HEK293 (cell line): ENCODE measurements around the gene UBE4A.

Experiments
- BCL11B ChIP-seq: fragments of 450-650 bp; formaldehyde crosslinking; IDR thresholded peaks from 2 replicates; pipeline ENCODE4 v1.5.1; 2016; ENCODE audit warnings: low read depth, missing biosample characterization, missing genetic modification characterization
- GFI1B ChIP-seq: fragments of 450-650 bp; formaldehyde crosslinking; IDR thresholded peaks from 2 replicates; pipeline ENCODE4 v1.5.1; 2016; ENCODE audit warnings: missing biosample characterization, missing genetic modification characterization
- HOXA7 ChIP-seq: sonication (generic); formaldehyde crosslinking; IDR thresholded peaks from 2 replicates; pipeline ENCODE4 v1.8.1; 2022; ENCODE audit warnings: missing genetic modification reagents, borderline replicate concordance
- KLF10 ChIP-seq: fragments of 450-650 bp; IDR thresholded peaks from 2 replicates; pipeline ENCODE4 v1.5.1; 2018; ENCODE audit warnings: missing biosample characterization, mild to moderate bottlenecking, missing genetic modification characterization
- MEIS1 ChIP-seq: sonication (generic); formaldehyde crosslinking; IDR thresholded peaks from 2 replicates; pipeline ENCODE4 v1.8.1; 2022; ENCODE audit warnings: missing genetic modification reagents, mild to moderate bottlenecking, borderline replicate concordance
- PBX3 ChIP-seq: sonication (generic); formaldehyde crosslinking; IDR thresholded peaks from 2 replicates; pipeline ENCODE4 v1.8.1; 2022; ENCODE audit warnings: mild to moderate bottlenecking, moderate library complexity, missing genetic modification reagents
- RBAK ChIP-seq: fragments of 450-650 bp; formaldehyde crosslinking; IDR thresholded peaks from 2 replicates; pipeline ENCODE4 v1.5.1; 2016; ENCODE audit warnings: missing biosample characterization, missing genetic modification characterization
- SP2 ChIP-seq: fragments of 450-650 bp; formaldehyde crosslinking; IDR thresholded peaks from 2 replicates; pipeline ENCODE4 v1.5.1; 2016; ENCODE audit warnings: missing biosample characterization, missing genetic modification characterization
- TCF7L2 ChIP-seq: IDR thresholded peaks from 2 replicates; pipeline ENCODE4 v1.6.1; 2011; ENCODE audit warnings: low read depth, mild to moderate bottlenecking, inconsistent platforms, low read length, moderate library complexity, borderline replicate concordance
- ZNF121 ChIP-seq: fragments of 450-650 bp; formaldehyde crosslinking; IDR thresholded peaks from 2 replicates; pipeline ENCODE4 v1.5.1; 2016; ENCODE audit warnings: missing biosample characterization, missing genetic modification characterization
- ZNF146 ChIP-seq: fragments of 450-650 bp; formaldehyde crosslinking; IDR thresholded peaks from 2 replicates; pipeline ENCODE4 v1.5.1; 2016; ENCODE audit warnings: missing biosample characterization, missing genetic modification characterization
- ZNF148 ChIP-seq: fragments of 450-650 bp; formaldehyde crosslinking; IDR thresholded peaks from 2 replicates; pipeline ENCODE4 v1.5.0; 2017; ENCODE audit warnings: missing biosample characterization, missing genetic modification characterization, borderline replicate concordance
- ZNF169 ChIP-seq: fragments of 450-650 bp; formaldehyde crosslinking; IDR thresholded peaks from 2 replicates; pipeline ENCODE4 v1.5.1; 2016; ENCODE audit warnings: missing biosample characterization, missing genetic modification characterization
- ZNF175 ChIP-seq: fragments of 450-650 bp; formaldehyde crosslinking; IDR thresholded peaks from 2 replicates; pipeline ENCODE4 v1.5.1; 2016; ENCODE audit warnings: missing biosample characterization, missing genetic modification characterization
- ZNF26 ChIP-seq: fragments of 450-650 bp; formaldehyde crosslinking; IDR thresholded peaks from 2 replicates; pipeline ENCODE4 v1.5.1; 2016; ENCODE audit warnings: missing biosample characterization, missing genetic modification characterization
- ZNF280C ChIP-seq: fragments of 450-650 bp; formaldehyde crosslinking; IDR thresholded peaks from 2 replicates; pipeline ENCODE4 v1.5.1; 2016; ENCODE audit warnings: missing biosample characterization, missing genetic modification characterization
- ZNF311 ChIP-seq: fragments of 450-650 bp; formaldehyde crosslinking; IDR thresholded peaks from 2 replicates; pipeline ENCODE4 v1.5.1; 2017; ENCODE audit warnings: missing biosample characterization, missing genetic modification characterization, borderline replicate concordance
- ZNF350 ChIP-seq: fragments of 450-650 bp; formaldehyde crosslinking; IDR thresholded peaks from 2 replicates; pipeline ENCODE4 v1.5.0; 2017; ENCODE audit warnings: missing biosample characterization, mild to moderate bottlenecking, missing genetic modification characterization
- ZNF354C ChIP-seq: fragments of 450-650 bp; formaldehyde crosslinking; IDR thresholded peaks from 2 replicates; pipeline ENCODE4 v1.5.1; 2016; ENCODE audit warnings: missing biosample characterization, missing genetic modification characterization, low read depth, borderline replicate concordance
- ZNF366 ChIP-seq: fragments of 450-650 bp; formaldehyde crosslinking; conservative IDR thresholded peaks from 2 replicates; pipeline ENCODE4 v1.5.1; 2016; ENCODE audit warnings: missing biosample characterization, missing genetic modification characterization
- ZNF394 ChIP-seq: fragments of 450-650 bp; formaldehyde crosslinking; IDR thresholded peaks from 2 replicates; pipeline ENCODE4 v1.5.1; 2016; ENCODE audit warnings: missing biosample characterization, missing genetic modification characterization, mild to moderate bottlenecking, moderate library complexity, borderline replicate concordance
- ZNF398 ChIP-seq: fragments of 450-650 bp; formaldehyde crosslinking; IDR thresholded peaks from 2 replicates; pipeline ENCODE4 v1.5.1; 2017; ENCODE audit warnings: missing biosample characterization, missing genetic modification characterization
- ZNF404 ChIP-seq: fragments of 450-650 bp; formaldehyde crosslinking; IDR thresholded peaks from 2 replicates; pipeline ENCODE4 v1.5.1; 2017; ENCODE audit warnings: missing biosample characterization, missing genetic modification characterization
- ZNF514 ChIP-seq: fragments of 450-650 bp; formaldehyde crosslinking; IDR thresholded peaks from 2 replicates; pipeline ENCODE4 v1.5.1; 2016; ENCODE audit warnings: missing biosample characterization, missing genetic modification characterization
- ZNF548 ChIP-seq: fragments of 450-650 bp; formaldehyde crosslinking; IDR thresholded peaks from 2 replicates; pipeline ENCODE4 v1.5.1; 2016; ENCODE audit warnings: missing biosample characterization, missing genetic modification characterization
- ZNF555 ChIP-seq: fragments of 450-650 bp; formaldehyde crosslinking; conservative IDR thresholded peaks from 2 replicates; pipeline ENCODE4 v1.5.1; 2017; ENCODE audit warnings: missing biosample characterization, mild to moderate bottlenecking, missing genetic modification characterization, inconsistent platforms
- ZNF558 ChIP-seq: fragments of 450-650 bp; formaldehyde crosslinking; IDR thresholded peaks from 2 replicates; pipeline ENCODE4 v1.5.1; 2016; ENCODE audit warnings: missing biosample characterization, missing genetic modification characterization
- ZNF560 ChIP-seq: fragments of 450-650 bp; formaldehyde crosslinking; IDR thresholded peaks from 2 replicates; pipeline ENCODE4 v1.5.1; 2017; ENCODE audit warnings: missing biosample characterization, missing genetic modification characterization, borderline replicate concordance
- ZNF600 ChIP-seq: fragments of 450-650 bp; formaldehyde crosslinking; IDR thresholded peaks from 2 replicates; pipeline ENCODE4 v1.5.1; 2016; ENCODE audit warnings: missing biosample characterization, missing genetic modification characterization
- ZNF664 ChIP-seq: fragments of 450-650 bp; formaldehyde crosslinking; IDR thresholded peaks from 2 replicates; pipeline ENCODE4 v1.5.1; 2016; ENCODE audit warnings: missing biosample characterization, missing genetic modification characterization
- ZNF677 ChIP-seq: fragments of 450-650 bp; IDR thresholded peaks from 2 replicates; pipeline ENCODE4 v1.5.0; 2018; ENCODE audit warnings: missing biosample characterization, mild to moderate bottlenecking, missing genetic modification characterization, moderate library complexity
- ZNF707 ChIP-seq: fragments of 450-650 bp; formaldehyde crosslinking; IDR thresholded peaks from 2 replicates; pipeline ENCODE4 v1.5.1; 2016; ENCODE audit warnings: missing biosample characterization, missing genetic modification characterization
- ZXDB ChIP-seq: fragments of 450-650 bp; formaldehyde crosslinking; IDR thresholded peaks from 2 replicates; pipeline ENCODE4 v1.5.1; 2016; ENCODE audit warnings: missing biosample characterization, missing genetic modification characterization

UBE4A gene

GRCh38 chr11:118435290-118435892 lies 76.0 kb downstream of the UBE4A start (continued):
- TF ChIP-seq PBX3 (CRISPR knock-in tag) = no peak
- peak; percentile 39 for TF ChIP-seq ZXDB (tag by site-specific recombination)
- no peak for TF ChIP-seq GFI1B (tag by site-specific recombination)
- no peak for TF ChIP-seq ZNF555 (tag by site-specific recombination)
- TF ChIP-seq SP2 (tag by site-specific recombination) = peak; percentile 69
- TF ChIP-seq KLF10 = no peak
- no peak for TF ChIP-seq ZNF350
- TF ChIP-seq ZNF121 (tag by site-specific recombination) = no peak
- TF ChIP-seq ZNF366 = peak; percentile 77
- TF ChIP-seq ZNF26 (tag by site-specific recombination) = no peak
- no peak for TF ChIP-seq ZNF311 (tag by site-specific recombination)
- TF ChIP-seq ZNF514 (tag by site-specific recombination) = no peak
- TF ChIP-seq ZNF560 = no peak
- TF ChIP-seq HOXA7 (CRISPR knock-in tag) = no peak
- peak; percentile 97 for TF ChIP-seq ZNF398 (tag by site-specific recombination)
- TF ChIP-seq ZNF280C (tag by site-specific recombination) = no peak
- no peak for TF ChIP-seq ZNF175
- no peak for TF ChIP-seq ZNF677 (tag by site-specific recombination)
- no peak for TF ChIP-seq ZNF548 (tag by site-specific recombination)
- TF ChIP-seq RBAK = no peak
- no peak for TF ChIP-seq MEIS1 (CRISPR knock-in tag)
- TF ChIP-seq ZNF558 (tag by site-specific recombination) = no peak
- TF ChIP-seq ZNF146 (tag by site-specific recombination) = no peak
- no peak for TF ChIP-seq ZNF148 (tag by site-specific recombination)
- TF ChIP-seq ZNF169 (tag by site-specific recombination) = no peak
- TF ChIP-seq ZNF394 = no peak
- TF ChIP-seq ZNF404 (tag by site-specific recombination) = no peak
- no peak for TF ChIP-seq ZNF600 (tag by site-specific recombination)
- TF ChIP-seq BCL11B (tag by site-specific recombination) = peak; percentile 37; the same call in 1 of the 2 replicates
- TF ChIP-seq ZNF354C (tag by site-specific recombination) = no peak
- TF ChIP-seq TCF7L2 = no peak
- no peak for TF ChIP-seq ZNF664
- TF ChIP-seq ZNF707 = no peak
